Measurements from ENCODE around the gene OR8B4.

Gene OR8B4

DNA sequence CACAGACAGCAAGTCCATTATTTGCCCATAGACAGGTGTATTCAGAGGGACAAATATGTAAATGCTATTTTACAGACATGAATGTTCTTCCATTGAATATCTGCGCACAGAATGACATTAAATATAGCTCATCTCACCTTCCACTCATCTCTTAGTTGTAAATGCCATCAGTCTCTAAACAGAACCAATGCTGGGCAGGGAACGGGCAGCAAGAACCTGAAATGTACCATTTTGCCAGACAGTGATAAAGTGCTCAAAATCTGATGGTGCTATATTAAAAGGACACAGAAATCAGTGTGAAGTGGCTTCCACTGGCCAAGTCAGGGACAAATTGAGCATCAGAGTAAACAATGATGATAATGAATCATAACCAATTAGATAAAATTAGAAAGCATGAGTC lies 10.0 kb upstream of the OR8B4 start:
- no peak overlapping the region for H3K4me3 ChIP-seq (ENCODE audit: low read depth, low read length)
- no peak for DNase-seq (ENCODE audit: low read depth)
- TF ChIP-seq CTCF (IDR thresholded peaks at IDR 0.05; ENCODE audit: low read depth, low read length) (no peak), POLR2A (IDR thresholded peaks at IDR 0.05; ENCODE audit: extremely low read depth, insufficient read length) (no peak), MYC (IDR thresholded peaks at IDR 0.05; ENCODE audit: low read depth, low read length) (no peak)
- TF ChIP-seq, protein P1, sequence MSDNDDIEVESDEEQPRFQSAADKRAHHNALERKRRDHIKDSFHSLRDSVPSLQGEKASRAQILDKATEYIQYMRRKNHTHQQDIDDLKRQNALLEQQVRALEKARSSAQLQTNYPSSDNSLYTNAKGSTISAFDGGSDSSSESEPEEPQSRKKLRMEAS (IDR thresholded peaks at IDR 0.05; ENCODE audit: low read depth, low read length), result no peak

GRCh38 chr11:124429599-124429998 lies 4.9 kb upstream of the OR8B4 start:
- DNase-seq (ENCODE audit: low read depth), result no peak
- H3K4me3 ChIP-seq (ENCODE audit: low read depth, low read length), result no peak overlapping the region
- no peak for TF ChIP-seq MYC (IDR thresholded peaks at IDR 0.05; ENCODE audit: low read depth, low read length)
- no peak for TF ChIP-seq POLR2A (IDR thresholded peaks at IDR 0.05; ENCODE audit: extremely low read depth, insufficient read length)
- TF ChIP-seq, protein P1 (IDR thresholded peaks at IDR 0.05; ENCODE audit: low read depth, low read length), result no peak
- no peak for TF ChIP-seq CTCF (IDR thresholded peaks at IDR 0.05; ENCODE audit: low read depth, low read length)

DNA sequence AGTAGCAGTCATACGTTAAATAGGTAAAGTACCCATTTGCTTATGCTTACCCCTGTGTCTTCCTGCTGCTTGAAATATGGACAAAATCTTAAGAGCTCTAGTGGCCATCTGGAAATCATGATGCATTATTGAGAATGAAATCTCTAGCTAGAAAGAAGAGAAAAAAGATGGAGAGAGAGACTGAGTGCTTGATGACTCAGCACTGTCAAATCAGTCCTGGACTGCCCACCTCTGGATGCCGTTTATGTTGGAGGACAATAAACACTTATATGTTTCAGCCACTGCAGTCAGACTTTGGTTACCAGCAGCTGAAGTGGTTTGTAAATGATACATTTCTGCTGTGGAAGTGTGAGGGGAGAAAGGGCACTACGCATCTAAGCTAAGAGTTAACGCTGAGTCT lies 3.6 kb downstream of the OR8B4 start:
- TF ChIP-seq POLR2A (IDR thresholded peaks at IDR 0.05; ENCODE audit: extremely low read depth, insufficient read length) (no peak), MYC (IDR thresholded peaks at IDR 0.05; ENCODE audit: low read depth, low read length) (no peak), CTCF (IDR thresholded peaks at IDR 0.05; ENCODE audit: low read depth, low read length) (no peak)
- TF ChIP-seq, protein P1 (IDR thresholded peaks at IDR 0.05; ENCODE audit: low read depth, low read length), result no peak
- no peak for DNase-seq (ENCODE audit: low read depth)
- no peak overlapping the region for H3K4me3 ChIP-seq (ENCODE audit: low read depth, low read length)

DNA sequence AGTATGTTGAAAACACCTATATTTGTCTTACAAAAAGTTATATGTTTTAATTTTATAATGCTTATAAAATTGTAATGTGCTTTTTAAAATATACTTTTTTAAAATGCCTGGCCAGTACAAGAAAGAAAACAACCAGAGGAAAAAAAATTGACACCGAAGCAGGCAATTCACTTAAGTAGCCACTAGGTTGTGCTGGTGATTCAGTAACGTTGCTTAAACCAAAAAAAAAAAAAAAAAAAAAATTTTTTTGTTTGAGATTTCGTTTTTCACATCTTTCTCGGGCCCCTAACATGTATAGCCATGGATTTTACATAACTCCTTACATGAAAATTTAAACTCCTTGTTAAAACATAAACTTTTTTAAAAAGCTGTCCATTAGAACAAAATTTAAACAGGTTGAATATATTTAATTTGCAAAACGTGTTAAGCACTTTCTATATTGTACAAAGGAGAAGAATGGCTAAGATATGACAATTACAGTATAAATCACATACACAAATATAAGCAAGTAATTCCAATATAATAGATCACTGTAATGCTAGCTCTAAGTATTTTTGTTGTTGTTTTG lies 9.2 kb downstream of the OR8B4 start:
- no peak overlapping the region for H3K4me3 ChIP-seq (ENCODE audit: low read depth, low read length)
- TF ChIP-seq CTCF (IDR thresholded peaks at IDR 0.05; ENCODE audit: low read depth, low read length) (peak; percentile 56), MYC (IDR thresholded peaks at IDR 0.05; ENCODE audit: low read depth, low read length) (no peak)
- TF ChIP-seq, protein P1 (IDR thresholded peaks at IDR 0.05; ENCODE audit: low read depth, low read length), result no peak
- peak; percentile 61 for DNase-seq (ENCODE audit: low read depth)

DNA sequence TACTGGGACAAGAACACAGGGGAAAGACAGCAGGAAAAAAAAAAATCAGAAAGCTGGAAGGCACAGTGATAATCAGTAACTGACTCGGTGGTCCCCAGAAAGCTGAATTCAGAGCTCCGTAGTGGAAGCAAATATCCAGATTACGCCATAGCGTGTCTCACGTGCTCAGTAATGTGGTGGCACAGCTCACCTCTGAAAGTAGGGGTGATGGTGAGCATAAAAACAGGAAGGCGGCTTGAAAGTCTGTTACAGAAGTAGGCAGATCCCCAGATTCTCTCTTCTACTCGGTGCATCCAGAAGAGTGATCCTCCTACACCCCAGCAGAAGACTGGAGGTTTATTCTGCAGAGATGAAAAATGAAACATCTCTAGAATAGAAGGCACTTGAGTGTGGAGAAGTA lies 14.8 kb downstream of the OR8B4 start:
- H3K4me3 ChIP-seq (ENCODE audit: low read depth, low read length), result no peak overlapping the region
- TF ChIP-seq MYC (IDR thresholded peaks at IDR 0.05; ENCODE audit: low read depth, low read length), result no peak
- TF ChIP-seq, protein P1 (IDR thresholded peaks at IDR 0.05; ENCODE audit: low read depth, low read length), result no peak
- no peak for TF ChIP-seq POLR2A (IDR thresholded peaks at IDR 0.05; ENCODE audit: extremely low read depth, insufficient read length)
- TF ChIP-seq CTCF (IDR thresholded peaks at IDR 0.05; ENCODE audit: low read depth, low read length), result no peak

More for the DNA sequence above, 14.8 kb downstream of the OR8B4 start:
- DNase-seq (ENCODE audit: low read depth), result no peak

Data from NB4 (cell line).